ENCODE results near the gene ATG9A. TPM values are rescaled to one million over a fixed set of nuclear protein-coding genes. Genes with fewer than 3 reads are reported as not detected.

ATG9A gene
- total and polyA plus RNA-seq, 9 of the 15 experiments (the other 6 are each of a cell fraction or from before 2014, with no cell fraction given), result 0.25 to 65.6 (median 23.4) TPM

- peak overlapping the region; percentile 95; the same call in 2 of the 3 replicates for H3K27ac ChIP-seq (ENCODE audit: extremely low read depth, low read depth, low read length)
- ChIA-PET POLR2A (interaction anchor here (2.2 kb wide), 1 partner anchor 10 kb away, joined by 11 read pairs; no protein-coding TSS in a partner anchor), CTCF (ENCODE audit: low intra/inter-chr PET ratio) (no interaction called here)
- FAIRE-seq (no peak), ATAC-seq (no peak), DNase-seq (ENCODE audit: extremely low read depth in 1 of 4, low spot score in 3 of 4) (no peak)
- 91% methylated on average over 10 of the region's 10 CpGs for WGBS (ENCODE audit: insufficient coverage, low coverage, missing lambda C conversion rate)
- intact Hi-C loops (cut with micrococcal nuclease), result no loop called here
- H3K4me1 ChIP-seq (replicated peaks in 1 of 2; ENCODE audit: control insufficient read depth in 2 of 2, insufficient read depth in 2 of 2, low read length in 2 of 2), result peaks cover 21 to 39% of the 10 kb centered on the region in 2 experiments; a peak in 4 of 5 replicates
- H4K20me1 ChIP-seq (replicated peaks; ENCODE audit: control insufficient read depth, insufficient read depth, low read length), result 0 out of 2 replicates have a peak, but pooled peaks cover 3% of the 10 kb centered on the region
- H3K27me3 ChIP-seq (ENCODE audit: control insufficient read depth in 2 of 2, insufficient read depth in 2 of 2, low read length in 2 of 2), result no peaks in the 10 kb centered on the region
- in situ Hi-C loops (cut with MboI), result no loop called here
- peak overlapping the region; percentile 66 to 94; a peak in 3 of 4 replicates for H3K9ac ChIP-seq (ENCODE audit: insufficient read depth in 1 of 2, low read depth in 2 of 2, low read length in 2 of 2)
- H3K4me3 ChIP-seq, result peak overlapping the region; percentile 93; the same call in 1 of the 2 replicates
- H2AFZ ChIP-seq (ENCODE audit: low read depth, low read length), result no peak overlapping the region
- H3K9me3 ChIP-seq (replicated peaks; ENCODE audit: control insufficient read depth, insufficient read depth, low read depth, low read length), result no peaks in the 10 kb centered on the region
- peak overlapping the region; percentile 92; the same call in 1 of the 2 replicates for H3K4me2 ChIP-seq (ENCODE audit: insufficient read depth, low read length)
- no peaks in the 10 kb centered on the region for H3K9me1 ChIP-seq (ENCODE audit: control insufficient read depth, insufficient read depth, low read length)
- TF ChIP-seq ZNF282 (CRISPR knock-in tag; IDR thresholded peaks at IDR 0.05) (no peak), SUPT5H (IDR thresholded peaks at IDR 0.05) (0 out of 2 replicates have a peak, but pooled peaks have one; percentile 9)
- H3K36me3 ChIP-seq (ENCODE audit: control insufficient read depth, insufficient read depth, low read length), result peaks cover 50% of the 10 kb centered on the region
- no TSS peak for BruUV-seq (replicated peaks)
- H3K79me2 ChIP-seq (ENCODE audit: control insufficient read depth, insufficient read depth, low read length), result peaks cover 18% of the 10 kb centered on the region
These were observed 17.1 kb upstream of the ATG9A start for GRCh38 chr2:219246559-219246958.

DNA sequence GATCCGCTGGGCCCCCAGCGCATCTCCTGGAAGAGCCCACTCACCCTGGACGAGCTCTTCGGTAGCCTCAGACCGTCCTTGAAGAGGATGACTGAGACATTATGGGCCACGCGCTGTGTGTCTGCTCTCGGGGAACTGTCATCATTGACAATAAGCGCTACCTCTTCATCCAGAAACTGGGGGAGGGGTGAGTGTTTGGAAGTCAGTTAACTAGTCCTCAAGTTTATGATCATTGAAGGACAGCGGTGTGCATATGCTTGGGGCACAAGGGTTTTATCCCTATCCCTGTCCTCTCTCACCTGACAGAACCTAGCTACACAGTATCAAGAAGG is 16.4 kb upstream of the ATG9A start:
- peak in 2 of 4 experiments; percentile 13 to 21 for DNase-seq (ENCODE audit: extremely low read depth in 1 of 4, low spot score in 3 of 4)
- BruUV-seq (replicated peaks), result no TSS peak
- CTCF ChIA-PET (ENCODE audit: low intra/inter-chr PET ratio), result no interaction called here
- Histone ChIP-seq H3K36me3 (ENCODE audit: control insufficient read depth, insufficient read depth, low read length) (peaks cover 43% of the 10 kb centered on the region), H2AFZ (ENCODE audit: low read depth, low read length) (peak overlapping the region; percentile 86), H4K20me1 (replicated peaks; ENCODE audit: control insufficient read depth, insufficient read depth, low read length) (0 out of 2 replicates have a peak, but pooled peaks cover 3% of the 10 kb centered on the region), H3K4me2 (ENCODE audit: insufficient read depth, low read length) (peak overlapping the region; percentile 92), H3K27me3 (ENCODE audit: control insufficient read depth in 2 of 2, insufficient read depth in 2 of 2, low read length in 2 of 2) (no peaks in the 10 kb centered on the region), H3K79me2 (ENCODE audit: control insufficient read depth, insufficient read depth, low read length) (peaks cover 17% of the 10 kb centered on the region), H3K9me3 (replicated peaks; ENCODE audit: control insufficient read depth, insufficient read depth, low read depth, low read length) (no peaks in the 10 kb centered on the region), H3K9me1 (ENCODE audit: control insufficient read depth, insufficient read depth, low read length) (no peaks in the 10 kb centered on the region), H3K27ac (ENCODE audit: extremely low read depth, low read depth, low read length) (peak overlapping the region; percentile 95), H3K4me3 (peak overlapping the region; percentile 93), H3K4me1 (replicated peaks in 1 of 2; ENCODE audit: control insufficient read depth in 2 of 2, insufficient read depth in 2 of 2, low read length in 2 of 2) (peaks cover 21 to 36% of the 10 kb centered on the region in 2 experiments; a peak in 4 of 5 replicates), H3K9ac (ENCODE audit: insufficient read depth in 1 of 2, low read depth in 2 of 2, low read length in 2 of 2) (peak overlapping the region; percentile 94 to 99)
- TF ChIP-seq HMBOX1 (IDR thresholded peaks at IDR 0.05), result peak; percentile 69; the same call in 1 of the 2 replicates
- TF ChIP-seq CXXC5 (CRISPR knock-in tag; IDR thresholded peaks at IDR 0.05), result no peak
- TF ChIP-seq BCL6 (CRISPR knock-in tag; IDR thresholded peaks at IDR 0.05), result no peak
- no peak for FAIRE-seq
- WGBS (ENCODE audit: insufficient coverage, low coverage, missing lambda C conversion rate), result 0% methylated on average over 5 of the region's 10 CpGs
- POLR2A ChIA-PET, result interaction anchor here (0.6 to 2.2 kb wide), 8 partner anchors 8 to 142 kb away, joined by 3 to 12 read pairs (median 5); partner anchors contain the start of genes ANKZF1, ATG9A, DNPEP and TUBA4A
- in situ Hi-C loops (cut with MboI), result no loop called here
- intact Hi-C loops (cut with micrococcal nuclease), result loop anchor here (2.0 kb wide), 1 partner anchor 17 kb away; the partner anchor contains the start of genes ANKZF1 and ATG9A
- peak; percentile 13 for ATAC-seq
